GM21367 (cell line): ENCODE measurements around the gene PLAAT4.

Experiments
- ATAC-seq: cut with Tn5 transposase; IDR thresholded peaks from one replicate; pipeline ENCODE4 v1.9.1; 2021; ENCODE audit not compliant: unreplicated experiment

The PLAAT4 gene, protein sequence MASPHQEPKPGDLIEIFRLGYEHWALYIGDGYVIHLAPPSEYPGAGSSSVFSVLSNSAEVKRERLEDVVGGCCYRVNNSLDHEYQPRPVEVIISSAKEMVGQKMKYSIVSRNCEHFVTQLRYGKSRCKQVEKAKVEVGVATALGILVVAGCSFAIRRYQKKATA

DNA sequence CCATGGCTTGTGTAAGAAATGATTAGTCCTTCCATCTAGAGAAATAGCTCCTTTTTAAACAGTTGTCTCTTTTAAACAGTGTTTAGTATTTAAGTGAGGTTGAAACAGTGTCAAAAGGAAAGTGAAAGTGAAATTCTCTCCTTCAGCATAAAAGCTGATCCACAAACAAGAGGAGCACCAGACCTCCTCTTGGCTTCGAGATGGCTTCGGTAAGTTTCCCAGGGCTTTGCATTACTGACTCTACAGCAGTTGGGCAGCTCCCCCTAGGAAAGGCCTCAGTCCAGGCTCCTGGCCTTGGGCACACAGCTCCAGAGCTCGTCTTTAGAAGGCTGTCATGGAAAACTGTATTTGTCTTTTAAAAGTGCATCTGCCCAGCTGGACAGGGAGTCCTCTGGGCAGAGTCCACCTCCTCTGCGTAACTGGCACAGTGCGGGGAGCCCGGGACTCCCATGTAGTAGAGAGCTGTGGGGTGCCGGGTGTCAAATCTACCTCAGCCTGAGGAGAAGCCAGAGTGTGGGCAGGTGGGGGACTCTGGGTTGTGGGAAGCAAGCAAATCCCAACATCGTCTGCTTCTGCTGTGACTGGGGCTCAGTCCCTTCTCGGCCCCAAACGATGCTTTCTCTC is at the start of gene PLAAT4:
Gene PLAAT4, plus strand, starts transcription at position 140 of the 624 bp plus-strand sequence. Its CDS starts 61 bp downstream, at position 201.
- ATAC-seq = no peak

DNA sequence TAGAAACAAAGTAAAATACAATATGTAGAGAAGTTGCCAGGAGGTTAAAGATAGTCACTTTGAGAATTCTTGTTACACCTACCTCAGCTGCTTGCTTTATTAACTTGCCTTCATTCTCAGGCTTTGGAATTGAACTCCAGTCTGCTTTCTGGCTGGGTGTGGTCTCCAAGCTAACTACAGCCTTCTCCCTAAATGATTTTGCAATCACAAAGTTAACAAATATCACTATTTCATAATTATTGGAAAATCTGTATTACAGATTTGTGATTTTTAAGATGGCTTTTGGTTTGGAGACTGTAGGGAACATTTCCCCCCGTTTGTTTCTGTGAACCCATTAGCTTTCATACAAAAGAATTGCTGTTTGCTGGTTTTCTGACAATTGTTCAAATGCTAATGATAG is 47.8 kb upstream of the PLAAT4 start:
- no peak for ATAC-seq

DNA sequence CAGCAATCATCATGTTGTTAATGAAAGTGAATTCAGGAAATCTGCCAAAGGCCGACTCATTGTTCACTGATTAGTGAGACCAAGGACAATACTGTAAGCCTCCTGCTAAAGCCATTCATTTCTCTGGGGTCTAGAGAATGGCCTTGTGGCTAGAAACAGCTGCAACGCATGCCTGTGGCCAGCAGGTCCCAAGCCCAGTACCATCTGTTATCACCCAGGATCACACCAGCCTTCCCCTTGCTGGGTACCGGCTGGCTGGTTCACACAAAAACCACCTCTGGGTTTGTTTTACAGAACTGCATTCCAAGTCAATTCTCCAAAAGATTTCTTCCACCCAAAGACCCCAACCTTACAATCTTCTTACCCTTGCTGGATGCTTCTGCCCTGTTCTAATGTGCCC is 46.7 kb upstream of the PLAAT4 start:
- no peak for ATAC-seq

DNA sequence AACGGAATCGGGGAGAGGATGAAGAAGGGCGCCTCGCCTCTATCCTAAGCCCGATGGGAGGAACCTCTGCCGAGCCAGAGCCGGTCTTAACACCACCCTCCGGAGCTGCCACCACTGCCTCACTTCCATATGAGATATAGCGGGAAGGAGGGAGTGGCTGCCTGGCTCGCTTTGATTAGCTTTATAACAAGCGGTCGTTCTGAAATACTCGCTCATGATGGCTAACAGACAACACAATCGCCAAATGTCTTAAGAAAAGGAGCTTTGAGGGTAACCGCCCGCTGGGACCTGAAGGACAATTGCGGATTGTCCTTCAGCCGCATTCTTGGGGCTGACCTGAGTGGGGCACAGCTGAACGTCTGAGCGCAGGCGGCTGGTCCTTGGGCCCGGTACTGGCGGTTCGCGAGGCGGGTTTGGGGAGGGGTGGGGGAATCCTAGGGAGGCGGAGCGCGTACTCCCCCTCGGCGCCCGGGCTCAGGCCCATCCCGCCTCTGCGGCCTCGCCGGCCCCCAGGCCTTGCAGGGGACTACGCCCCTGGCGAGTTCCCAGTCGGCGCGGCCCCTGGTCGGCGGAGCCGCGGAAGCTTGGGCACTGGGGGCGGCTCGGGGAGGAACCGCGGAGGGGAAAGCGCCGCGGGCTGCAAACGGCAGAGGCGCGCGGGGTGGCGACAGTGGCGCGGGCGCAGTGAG is 45.9 kb upstream of the PLAAT4 start, which contains the start of gene PLAAT5:
Gene PLAAT5, minus strand, starts transcription at position 617 of the 689 bp plus-strand sequence. Its CDS starts 133 bp downstream, at position 484.
- no peak for ATAC-seq

DNA sequence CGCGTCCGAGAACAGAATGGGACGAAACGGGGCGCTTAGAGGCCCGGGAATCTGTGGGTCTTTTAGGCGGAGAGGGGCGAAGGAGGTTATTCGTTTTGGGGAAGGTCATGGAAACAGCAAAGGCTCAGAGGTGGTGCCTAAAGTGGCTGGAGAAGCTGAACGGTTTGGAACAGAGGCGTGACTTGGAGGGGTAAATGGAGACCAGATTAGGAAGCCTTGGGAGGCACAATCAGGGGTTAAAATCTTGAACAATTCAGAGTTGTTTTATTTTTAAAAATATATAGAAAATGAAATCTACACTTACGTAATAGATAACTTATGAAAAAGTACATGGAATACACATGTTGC is 45.4 kb upstream of the PLAAT4 start:
- ATAC-seq = no peak

DNA sequence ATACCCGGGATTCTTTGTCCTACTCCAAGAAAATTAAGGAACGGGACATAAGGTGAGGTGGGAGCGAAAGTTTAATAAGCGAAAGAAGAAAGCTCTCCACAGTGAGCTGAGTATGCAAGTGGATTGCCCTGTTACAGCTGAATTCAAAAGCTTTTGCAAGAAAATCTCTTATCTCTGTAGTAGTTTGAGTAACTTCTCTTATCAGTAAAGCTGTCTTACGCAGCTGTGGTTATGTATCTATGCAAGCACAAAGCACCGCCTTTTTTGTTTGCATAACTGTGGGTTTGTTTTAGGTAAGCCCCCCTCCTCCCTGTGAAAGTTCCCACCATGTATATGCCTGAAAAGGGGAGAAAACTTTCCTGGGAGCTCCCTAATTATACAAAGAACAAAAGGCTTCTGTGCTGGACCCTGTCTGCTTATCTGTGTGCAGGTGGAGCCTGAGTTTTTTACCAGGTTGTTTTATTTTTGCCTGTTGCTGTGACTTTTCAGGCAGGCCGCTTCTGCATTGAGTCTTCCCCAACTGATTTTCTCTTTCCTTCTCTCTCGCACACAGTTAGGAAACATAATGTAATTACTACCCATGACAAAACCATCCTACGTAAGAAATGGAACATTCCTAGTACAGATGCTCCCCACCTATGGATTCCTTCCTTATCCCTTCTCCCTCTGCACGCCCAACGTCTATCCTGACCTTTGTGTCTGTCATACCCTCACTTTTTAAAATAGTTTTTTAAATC is 44.8 kb upstream of the PLAAT4 start:
- no peak for ATAC-seq

DNA sequence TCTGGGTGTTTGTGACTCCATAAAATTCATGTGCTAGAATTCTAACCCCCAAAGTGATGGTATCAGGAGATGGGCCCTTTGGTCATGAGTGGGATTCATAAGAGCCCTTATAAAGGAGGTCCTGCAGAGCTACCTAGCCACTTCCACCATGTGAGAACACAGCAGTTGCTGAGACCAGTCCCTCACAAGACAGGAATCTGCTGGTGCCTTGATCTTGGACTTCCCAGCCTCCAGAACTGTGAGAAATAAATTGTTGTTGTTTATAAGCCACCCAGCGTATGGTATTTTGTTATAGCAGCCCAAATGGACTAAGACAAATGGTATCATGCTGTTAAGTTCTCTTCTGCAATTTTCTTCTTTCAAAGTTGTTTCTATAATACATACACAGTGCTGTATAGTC is 44.2 kb upstream of the PLAAT4 start:
- no peak for ATAC-seq

DNA sequence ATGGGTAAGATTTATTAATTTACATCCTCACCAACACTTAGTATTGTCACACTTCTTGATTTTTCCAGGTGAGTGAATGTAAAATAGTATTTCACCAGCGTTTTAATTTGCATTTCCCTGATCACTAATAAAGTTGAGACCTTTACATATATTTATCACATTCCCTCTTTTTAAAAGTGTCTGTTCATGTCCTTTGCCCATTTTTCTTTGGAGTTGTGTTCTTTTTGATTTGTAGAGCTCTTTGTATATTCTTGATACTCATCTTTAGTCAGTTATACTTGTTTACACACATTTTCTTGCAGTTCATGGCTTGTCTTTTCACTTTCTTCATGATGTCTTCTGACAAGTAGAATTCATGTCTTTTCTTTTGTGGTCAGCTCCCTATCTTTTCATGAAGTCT is 43.5 kb upstream of the PLAAT4 start:
- no peak for ATAC-seq

DNA sequence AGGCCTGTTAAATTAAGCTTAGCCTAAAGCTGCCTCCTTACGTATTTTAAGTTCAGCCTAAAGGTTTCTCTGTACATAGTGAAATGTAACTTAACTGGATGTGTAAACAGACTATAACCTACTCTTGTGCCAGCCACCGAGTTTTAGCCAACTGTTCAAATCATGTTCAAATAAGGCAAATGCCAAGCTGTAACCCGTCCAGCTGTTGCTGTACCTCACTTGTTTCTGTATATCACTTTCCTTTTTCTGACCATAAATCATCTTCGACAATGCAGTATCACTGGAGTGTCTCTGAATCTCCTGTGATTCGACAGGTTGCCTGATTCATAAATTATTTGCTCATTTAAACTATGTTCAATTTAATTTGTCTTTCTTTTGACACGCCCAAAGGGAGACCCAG is 41.6 kb upstream of the PLAAT4 start:
- ATAC-seq = no peak

DNA sequence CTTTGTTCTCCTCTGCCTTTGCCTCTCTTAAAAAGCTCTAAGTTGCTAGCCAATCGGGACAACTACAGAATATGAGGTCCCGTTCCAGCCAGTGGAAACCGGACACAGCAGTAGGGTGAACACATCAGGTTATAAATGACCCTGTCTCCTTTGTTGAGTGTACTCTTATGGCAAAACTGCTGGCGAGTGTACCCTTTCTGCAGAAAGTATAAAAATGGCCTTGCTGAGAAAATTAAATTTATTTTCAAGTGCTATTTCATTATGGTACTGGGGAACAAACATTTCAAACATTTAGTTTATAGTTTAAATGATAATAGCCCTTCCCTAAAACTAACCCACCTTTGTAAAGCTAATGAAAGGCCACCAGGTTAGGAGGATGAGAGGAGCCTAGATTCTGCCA is 36.7 kb upstream of the PLAAT4 start:
- no peak for ATAC-seq

DNA sequence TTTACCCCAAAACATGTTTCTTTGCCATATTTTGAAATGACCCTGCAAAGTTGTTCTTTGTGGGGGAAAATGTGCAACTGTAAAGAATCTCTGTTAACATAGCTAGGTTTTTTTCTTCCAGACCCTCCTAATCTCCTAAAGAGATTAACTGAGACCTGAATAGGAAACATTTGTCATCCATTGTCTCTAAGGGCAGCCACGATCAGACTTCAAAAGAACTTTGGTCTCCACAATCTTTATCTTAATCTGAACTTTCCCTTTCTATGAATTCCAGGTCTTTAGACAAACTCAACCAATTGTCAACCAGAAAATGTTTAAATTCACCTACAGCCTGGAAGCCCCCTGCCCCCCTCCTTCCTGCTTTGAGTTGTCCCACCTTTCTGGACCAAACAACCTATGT is 35.4 kb upstream of the PLAAT4 start:
- no peak for ATAC-seq

DNA sequence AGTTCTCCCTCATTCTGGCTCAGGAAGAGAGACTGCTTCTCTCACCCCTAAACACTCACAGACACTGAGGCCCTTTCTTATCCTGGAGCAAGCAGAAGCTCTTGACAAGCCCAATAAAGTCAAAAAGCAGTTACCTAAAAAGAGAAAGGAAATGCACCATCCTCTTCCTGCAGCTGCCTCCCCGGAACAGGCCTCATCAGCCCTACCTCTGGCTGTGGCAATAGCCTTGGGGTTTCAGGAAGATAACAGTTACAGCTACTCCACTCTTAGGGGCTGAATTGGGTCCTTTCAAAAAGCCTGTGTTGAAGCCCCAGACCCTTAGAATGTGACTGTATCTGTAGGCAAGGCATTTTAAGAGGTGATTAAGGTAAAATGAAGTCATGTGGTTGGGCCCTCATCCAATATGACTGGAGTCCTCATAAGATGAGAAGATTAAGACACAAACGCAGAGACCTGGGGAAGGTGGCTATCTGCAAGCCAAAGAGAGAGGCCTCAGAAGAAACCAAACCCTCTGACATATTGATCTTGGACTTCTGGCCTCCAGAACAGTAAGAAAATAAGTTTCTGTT is 34.3 kb upstream of the PLAAT4 start:
- ATAC-seq = no peak

DNA sequence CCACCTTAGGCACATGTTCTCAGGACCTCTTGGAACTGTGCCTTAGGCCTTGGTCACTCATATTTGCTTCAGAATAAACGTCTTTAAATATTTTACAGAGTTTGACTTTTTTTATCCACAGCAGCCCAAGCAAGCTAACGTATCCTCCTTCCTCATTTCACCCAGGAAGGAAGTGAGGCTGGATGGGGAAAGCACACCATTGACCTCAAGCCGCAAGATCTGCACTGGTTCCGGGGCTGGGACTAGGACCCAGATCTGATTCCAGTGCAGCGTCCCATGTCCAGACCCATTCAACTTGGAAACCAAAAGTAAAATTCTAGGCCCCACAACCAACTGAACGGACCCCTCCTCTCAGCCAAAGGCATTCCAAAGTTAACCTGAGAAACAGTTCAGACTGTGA is 33.1 kb upstream of the PLAAT4 start:
- no peak for ATAC-seq

DNA sequence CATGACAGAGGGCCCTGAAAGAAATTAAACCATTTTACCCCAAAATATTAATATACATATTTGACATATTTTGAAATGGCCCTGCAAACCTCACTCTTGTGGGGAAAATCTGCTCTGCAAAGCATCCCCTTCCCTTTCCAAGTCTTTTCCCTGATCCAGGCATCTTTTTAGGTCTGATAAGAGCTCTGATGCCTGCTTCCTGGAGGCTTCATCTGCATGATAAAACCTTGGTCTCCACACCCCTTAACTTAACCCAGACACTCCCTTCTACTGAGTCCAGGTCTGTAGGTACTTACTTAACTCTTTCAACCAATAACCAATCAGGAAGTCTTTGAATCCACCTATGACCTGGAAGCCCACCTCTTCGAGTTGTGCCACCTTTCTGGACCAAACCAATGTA is 32.6 kb upstream of the PLAAT4 start:
- no peak for ATAC-seq

DNA sequence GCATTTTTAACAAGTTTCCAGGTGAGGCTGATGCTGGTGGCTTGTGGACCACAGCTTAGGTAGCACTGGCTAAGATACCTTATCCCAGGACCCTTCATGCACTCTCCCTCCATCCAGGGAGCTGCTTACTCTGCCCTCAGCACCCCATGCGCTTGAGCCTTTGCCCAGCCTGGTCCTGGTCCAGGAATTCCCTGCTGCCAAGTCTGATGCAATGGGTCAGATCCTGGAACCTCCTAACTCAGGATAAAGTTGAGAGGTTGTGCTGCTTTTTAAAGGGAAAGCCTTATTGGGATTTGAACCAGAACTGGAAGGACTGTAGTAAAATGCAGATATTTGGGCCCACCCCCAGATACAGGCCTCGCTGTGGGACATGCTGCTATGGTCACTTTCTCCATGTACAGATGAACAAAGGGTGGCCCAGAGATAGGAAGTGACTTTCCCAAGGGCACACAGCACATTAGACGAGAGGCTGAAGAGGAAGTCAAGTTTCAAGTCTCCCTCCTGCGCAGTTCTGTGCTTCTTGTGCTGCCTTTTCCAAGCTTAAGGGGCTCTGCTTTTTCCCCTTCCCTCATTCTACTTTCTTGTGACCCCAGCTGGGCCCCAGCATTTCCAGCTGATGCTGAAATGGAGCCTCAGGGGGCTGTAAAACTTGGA is 31.5 kb upstream of the PLAAT4 start:
- no peak for ATAC-seq

DNA sequence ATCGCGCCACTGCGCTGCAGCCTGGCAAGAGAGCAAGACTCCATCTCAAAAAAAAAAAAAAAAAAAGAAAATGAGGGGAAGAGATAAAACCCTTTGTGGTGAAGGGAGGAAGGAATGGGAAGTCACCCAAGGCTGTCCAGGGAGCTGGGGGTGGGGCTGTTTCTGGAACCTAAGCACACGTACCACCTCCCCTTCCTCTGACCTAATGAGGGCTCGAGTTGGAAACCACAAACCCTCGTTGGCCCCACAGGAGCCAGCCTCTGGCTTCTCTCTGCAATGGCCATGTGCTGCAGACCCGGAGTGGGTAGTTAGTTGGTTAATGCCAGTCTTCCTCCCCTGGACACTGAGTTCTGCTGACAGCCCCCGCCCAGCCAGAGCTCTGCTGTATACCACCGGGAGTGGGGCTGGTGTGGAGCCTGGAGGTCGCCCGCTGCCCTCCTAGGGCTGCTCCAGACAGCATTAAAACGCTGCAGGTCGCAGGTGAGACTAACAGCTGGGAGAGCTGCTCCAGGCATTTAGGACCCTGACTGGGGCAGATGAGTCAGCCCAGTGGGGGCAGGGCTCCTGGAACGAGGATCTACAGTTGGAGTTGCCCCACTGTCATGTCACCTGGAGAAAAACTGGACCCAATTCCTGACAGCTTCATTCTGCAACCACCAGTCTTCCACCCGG is 30.6 kb upstream of the PLAAT4 start, which contains the start of gene LGALS12:
Gene LGALS12, plus strand, starts transcription at position 228 of the 672 bp plus-strand sequence. Its CDS starts 375 bp downstream, at position 603.
- ATAC-seq = no peak

DNA sequence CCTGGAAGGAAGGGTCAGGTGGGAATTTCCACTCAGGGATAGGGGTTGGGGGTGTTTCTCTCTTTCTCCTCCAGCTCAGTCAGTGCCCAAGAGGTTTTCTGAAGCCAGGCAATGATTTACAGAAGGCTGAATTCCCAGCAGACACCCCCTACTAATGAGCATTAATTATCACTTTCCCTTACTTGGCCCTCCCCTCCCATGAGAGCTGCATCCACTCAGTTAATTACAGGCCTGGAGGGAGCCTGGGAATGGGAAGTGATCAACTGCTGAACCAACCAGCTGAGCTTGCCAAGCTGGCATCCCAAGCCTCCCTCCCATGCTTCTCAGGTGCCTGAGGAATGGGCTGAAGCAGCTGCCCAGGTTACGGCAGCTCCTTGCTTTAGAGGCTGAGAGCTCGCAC is 29.7 kb upstream of the PLAAT4 start:
- no peak for ATAC-seq

DNA sequence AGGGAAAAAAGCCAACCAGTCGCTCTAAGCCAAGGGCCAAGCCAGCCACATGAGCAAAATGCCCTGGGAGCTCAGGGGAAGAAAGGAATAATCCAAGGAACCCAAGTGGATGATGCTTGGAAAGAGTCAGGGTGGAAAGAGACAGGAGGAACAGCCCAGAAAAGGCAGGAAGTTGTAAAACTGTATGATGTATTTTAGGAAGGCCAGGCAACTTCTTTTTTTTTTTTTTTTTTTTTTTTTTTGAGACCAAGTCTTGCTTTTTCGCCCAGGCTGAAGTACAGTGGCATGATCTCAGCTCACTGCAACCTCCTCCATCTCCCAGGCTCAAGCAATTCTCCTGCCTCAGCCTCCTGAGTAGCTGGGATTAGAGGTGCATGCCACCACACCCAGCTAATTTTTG is 29.1 kb upstream of the PLAAT4 start:
- no peak for ATAC-seq

DNA sequence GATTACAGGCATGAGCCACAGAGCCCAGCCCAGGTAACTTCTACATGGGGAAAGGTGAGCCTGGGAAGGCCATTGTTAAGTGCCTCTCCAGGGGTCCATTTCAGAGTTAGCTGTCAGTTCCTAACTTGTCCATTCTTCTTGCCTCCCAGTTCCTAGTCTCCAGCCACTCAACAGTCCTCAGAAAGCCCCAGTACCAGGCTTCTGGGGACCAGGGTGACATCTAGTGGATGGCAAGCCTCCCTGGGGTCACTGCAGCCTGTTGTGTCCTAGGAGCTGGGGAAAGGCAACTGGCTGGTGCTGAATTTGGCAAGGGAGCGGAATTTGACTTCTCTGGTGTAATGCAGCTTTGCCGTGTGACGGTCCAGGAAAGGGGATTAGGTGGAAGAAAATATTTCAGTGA is 28.6 kb upstream of the PLAAT4 start:
- no peak for ATAC-seq

DNA sequence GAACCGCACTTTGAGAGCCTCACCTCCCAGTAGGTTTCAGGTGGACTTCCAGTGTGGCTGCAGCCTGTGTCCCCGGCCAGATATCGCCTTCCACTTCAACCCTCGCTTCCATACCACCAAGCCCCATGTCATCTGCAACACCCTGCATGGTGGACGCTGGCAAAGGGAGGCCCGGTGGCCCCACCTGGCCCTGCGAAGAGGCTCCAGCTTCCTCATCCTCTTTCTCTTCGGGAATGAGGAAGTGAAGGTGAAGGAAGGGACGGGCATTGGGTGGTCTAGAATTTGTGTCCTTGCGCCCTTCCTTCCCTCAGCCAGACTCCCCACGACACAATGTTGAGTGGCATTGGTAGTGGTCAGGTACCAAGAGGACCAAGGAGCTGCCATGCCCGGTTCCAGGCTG is 27.9 kb upstream of the PLAAT4 start:
- no peak for ATAC-seq
